LNCAP (cell line): ENCODE measurements around the gene CD8B2.

ENCODE experiments used
- CTCF ChIP-seq: fragments of 450-650 bp; IDR thresholded peaks from 2 replicates; pipeline ENCODE4 v1.5.1; 2017; ENCODE audit warnings: mild to moderate bottlenecking

Gene CD8B2

GRCh38 chr2:106561356-106561755 lies 74.2 kb downstream of the CD8B2 start:
- no peak for TF ChIP-seq CTCF

GRCh38 chr2:106561803-106562202 lies 74.6 kb downstream of the CD8B2 start:
- TF ChIP-seq CTCF: 0 out of 2 replicates have a peak, but pooled peaks have one; percentile 21

GRCh38 chr2:106562268-106563186 lies 75.4 kb downstream of the CD8B2 start:
- no peak; the same call in 1 of the 2 replicates for TF ChIP-seq CTCF

GRCh38 chr2:106563195-106563594 lies 76.0 kb downstream of the CD8B2 start:
- TF ChIP-seq CTCF: 0 out of 2 replicates have a peak, but pooled peaks have one; percentile 7

GRCh38 chr2:106565599-106565998 lies 78.4 kb downstream of the CD8B2 start:
- no peak for TF ChIP-seq CTCF

- TF ChIP-seq CTCF: no peak
These were observed 78.9 kb downstream of the CD8B2 start for GRCh38 chr2:106566050-106566449.

- TF ChIP-seq CTCF: no peak
These were observed 83.2 kb downstream of the CD8B2 start for GRCh38 chr2:106570316-106570715.
